Erythroblast (primary cell): Measurements from ENCODE around the gene CGNL1.

Experiments used
- GATA1 ChIP-seq: IDR thresholded peaks from 2 replicates; pipeline ENCODE4 v1.6.1; 2011; ENCODE audit warnings: low read depth, mild to moderate bottlenecking, control low read depth, low read length, moderate library complexity
- POLR2A ChIP-seq: IDR thresholded peaks from 2 replicates; pipeline ENCODE4 v1.6.1; 2011; ENCODE audit warnings: mild to moderate bottlenecking, low read length

DNA sequence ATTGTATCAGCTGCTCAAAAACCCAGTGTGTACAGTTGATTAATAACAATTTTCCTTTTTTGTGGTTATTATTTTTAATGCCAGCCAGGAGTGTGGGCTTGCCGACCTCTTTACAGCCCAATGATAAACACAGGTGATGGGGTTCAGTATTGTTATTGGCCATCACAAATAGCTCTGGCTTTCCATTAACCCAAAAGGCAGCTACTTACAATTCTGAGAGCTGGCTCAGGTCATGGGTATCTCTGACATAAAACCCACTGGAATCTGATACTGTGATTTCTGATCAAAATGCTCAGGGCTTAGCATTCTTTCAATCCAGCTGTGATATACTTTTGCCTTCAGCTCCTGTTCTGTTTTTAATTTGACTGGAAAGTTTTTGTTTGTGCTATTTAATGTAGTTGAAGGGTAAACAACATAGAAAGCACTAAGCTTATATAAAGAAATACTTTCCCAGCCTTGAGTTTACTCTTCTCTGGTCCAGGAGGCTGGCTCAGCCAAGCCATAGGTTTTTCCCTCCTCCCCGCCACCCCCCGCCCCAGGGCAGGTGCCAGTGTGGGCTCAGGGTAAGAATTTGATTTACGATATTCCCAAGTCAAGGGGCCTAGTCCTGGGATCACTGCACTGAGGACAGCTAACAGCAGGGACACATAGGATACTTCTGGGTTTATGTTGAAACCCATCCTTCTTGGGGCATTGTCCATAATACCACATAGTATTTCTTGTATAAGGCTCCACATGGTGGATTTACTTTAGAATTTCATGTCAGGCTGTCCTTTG is 161.4 kb downstream of the CGNL1 start:
- no peak for TF ChIP-seq POLR2A
- TF ChIP-seq GATA1, result no peak
